Breast epithelium (tissue), 3 donors: ENCODE data around the gene HAPLN2.

Experiments used
- CTCF ChIP-seq, 3 donors: fragments of 450-650 bp; IDR thresholded peaks; one replicate each; pipeline ENCODE4 v1.5.1; 2016 to 2017; ENCODE audit warnings: antibody characterized with exemption in 3 of 3, mild to moderate bottlenecking in 3 of 3, moderate library complexity in 3 of 3
- POLR2A ChIP-seq: fragments of 450-650 bp; IDR thresholded peaks from one replicate; pipeline ENCODE4 v1.6.1; 2016; ENCODE audit warnings: antibody characterized with exemption, mild to moderate bottlenecking, moderate library complexity
- POLR2AphosphoS5 ChIP-seq, 3 donors: sonication (generic); formaldehyde crosslinking; IDR thresholded peaks; one replicate each; pipeline ENCODE4 v1.6.1; 2017; ENCODE audit warnings: antibody characterized with exemption in 3 of 3

GRCh38 chr1:156618853-156619581, at the start of gene HAPLN2:
- peak in 1 of 3 donors; percentile 17 for TF ChIP-seq CTCF (IDR thresholded peaks at IDR 0.05)
- TF ChIP-seq POLR2A = no peak
- no peak for TF ChIP-seq POLR2AphosphoS5 (IDR thresholded peaks at IDR 0.05)
